H1 (cell line): ENCODE results near the gene TXNL4A. TPM values are rescaled to one million over a fixed set of nuclear protein-coding genes. Genes with fewer than 3 reads are reported as not detected.

ENCODE experiments used
- CTCF ChIA-PET: fragments of 300-600 bp; sonication (Branson Sonifier 250); formaldehyde crosslinking; loops from one replicate; lab custom pipeline; 2021; ENCODE audit not compliant: partially characterized antibody; lab: Charles Lee
- POLR2A ChIA-PET: fragments of 300-600 bp; sonication (Branson Sonifier 250); formaldehyde crosslinking; loops from one replicate; lab custom pipeline; 2021; ENCODE audit warnings: inconsistent platforms; ENCODE audit not compliant: partially characterized antibody; lab: Charles Lee
- DNase-seq, 2 experiments: peaks; one replicate each; pipeline versions ENCODE4 v3.0.0 to v3.0.0-alpha.2; 2010 to 2022; ENCODE audit warnings: low spot score in 2 of 2, low read depth in 1 of 2, mixed read lengths in 1 of 2
- FAIRE-seq: peaks from 2 replicates; lab custom pipeline; 2011; peaks lifted over from hg19 to GRCh38; lab: Jason Lieb, UNC
- H2AFZ ChIP-seq: 2 replicates; pipeline ENCODE4 v1.8.1; 2012; ENCODE audit warnings: low read length, inconsistent platforms
- H2AK5ac ChIP-seq: 2 replicates; pipeline ENCODE4 v1.6.1; 2013; ENCODE audit warnings: low read depth, low read length
- H2BK120ac ChIP-seq: replicated peaks from 2 replicates; pipeline ENCODE3; 2013; ENCODE audit warnings: low read depth, low read length, inconsistent platforms
- H2BK12ac ChIP-seq: 2 replicates; pipeline ENCODE4 v1.6.1; 2013; ENCODE audit warnings: low read depth, low read length
- H2BK15ac ChIP-seq: 2 replicates; pipeline ENCODE4 v1.6.1; 2013; ENCODE audit warnings: low read length
- H2BK20ac ChIP-seq: 2 replicates; pipeline ENCODE4 v1.6.1; 2013; ENCODE audit warnings: low read length
- H2BK5ac ChIP-seq: 2 replicates; pipeline ENCODE4 v1.6.1; 2013; ENCODE audit warnings: low read depth, low read length
- H3K14ac ChIP-seq: 2 replicates; pipeline ENCODE4 v1.6.1; 2013; ENCODE audit warnings: inconsistent platforms; ENCODE audit not compliant: insufficient read length
- H3K18ac ChIP-seq: 2 replicates; pipeline ENCODE4 v1.6.1; 2013; ENCODE audit warnings: low read length; ENCODE audit errors: extremely low read depth
- H3K23ac ChIP-seq: 2 replicates; pipeline ENCODE4 v1.6.1; 2013; ENCODE audit warnings: inconsistent platforms; ENCODE audit not compliant: insufficient read length
- H3K23me2 ChIP-seq: 2 replicates; pipeline ENCODE4 v1.6.1; 2013; ENCODE audit warnings: low read depth, low read length
- H3K27ac ChIP-seq: 2 replicates; pipeline ENCODE4 v1.6.1; 2011; ENCODE audit warnings: low read depth, low read length, inconsistent platforms
- H3K27me3 ChIP-seq, 4 experiments: replicated peaks in 1 of 4; 1 replicate in 1 of 4; 2 replicates in 3 of 4; pipeline versions ENCODE4 v1.6.1 to v1.8.1; 2011 to 2013; ENCODE audit warnings: low read length in 3 of 4, mild to moderate bottlenecking in 3 of 4, inconsistent platforms in 2 of 4, mixed read lengths in 2 of 4, moderate library complexity in 1 of 4; ENCODE audit not compliant: control insufficient read depth in 3 of 4, insufficient read depth in 3 of 4; ENCODE audit errors: extremely low read depth in 1 of 4
- H3K36me3 ChIP-seq, 4 experiments: 2 replicates each; pipeline versions ENCODE4 v1.6.1 to v1.8.1; 2011 to 2013; ENCODE audit warnings: mild to moderate bottlenecking in 4 of 4, low read length in 3 of 4, moderate library complexity in 2 of 4, control low read depth in 1 of 4, inconsistent platforms in 1 of 4; ENCODE audit not compliant: insufficient read depth in 4 of 4, control insufficient read depth in 2 of 4
- H3K4ac ChIP-seq: replicated peaks from 2 replicates; pipeline ENCODE3; 2013; ENCODE audit warnings: low read length, low read depth, mixed read lengths, inconsistent platforms; ENCODE audit not compliant: insufficient read length
- H3K4me1 ChIP-seq, 4 experiments: replicated peaks in 1 of 4; 1 replicate in 1 of 4; 2 replicates in 3 of 4; pipeline versions ENCODE4 v1.6.1 to v1.8.1; 2011 to 2013; ENCODE audit warnings: low read length in 3 of 4, inconsistent platforms in 2 of 4, mixed read lengths in 1 of 4; ENCODE audit not compliant: insufficient read depth in 4 of 4, control insufficient read depth in 3 of 4
- H3K4me2 ChIP-seq, 2 experiments: 2 replicates each; pipeline versions ENCODE4 v1.6.1 to v1.8.1; 2011 to 2013; ENCODE audit warnings: low read depth in 2 of 2, low read length in 2 of 2, control low read depth in 1 of 2, inconsistent platforms in 1 of 2, mild to moderate bottlenecking in 1 of 2; ENCODE audit not compliant: insufficient read depth in 1 of 2
- H3K4me3 ChIP-seq, 4 experiments: fragments of 200-600, 300-600 bp in 1 of 4; sonication (generic), shearing (Covaris generic), sonication (Bioruptor Twin) in 1 of 4; 2 replicates each; pipeline versions ENCODE4 v1.5.1 to v1.8.1; 2011 to 2016; ENCODE audit warnings: low read length in 4 of 4, low read depth in 3 of 4, control low read depth in 2 of 4, inconsistent platforms in 2 of 4, mild to moderate bottlenecking in 2 of 4, mixed read lengths in 1 of 4, moderate library complexity in 1 of 4; ENCODE audit not compliant: insufficient read depth in 2 of 4; ENCODE audit errors: extremely low read depth in 1 of 4
- H3K56ac ChIP-seq: replicated peaks from 2 replicates; pipeline ENCODE3; 2013; ENCODE audit warnings: low read depth, mild to moderate bottlenecking, mixed read lengths, low read length, inconsistent platforms; ENCODE audit not compliant: insufficient read length
- H3K79me1 ChIP-seq: 2 replicates; pipeline ENCODE4 v1.6.1; 2013; ENCODE audit warnings: low read depth, low read length, control low read depth
- H3K79me2 ChIP-seq, 2 experiments: 2 replicates each; pipeline versions ENCODE4 v1.6.1 to v1.8.1; 2012 to 2013; ENCODE audit warnings: low read length in 2 of 2, mild to moderate bottlenecking in 2 of 2, inconsistent platforms in 1 of 2; ENCODE audit not compliant: insufficient read depth in 2 of 2, control insufficient read depth in 1 of 2
- H3K9ac ChIP-seq, 4 experiments: replicated peaks in 1 of 4; 1 replicate in 1 of 4; 2 replicates in 3 of 4; pipeline versions ENCODE4 v1.6.1 to v1.8.1; 2011 to 2013; ENCODE audit warnings: low read depth in 3 of 4, low read length in 3 of 4, control low read depth in 2 of 4, mild to moderate bottlenecking in 2 of 4, moderate library complexity in 2 of 4, inconsistent platforms in 1 of 4; ENCODE audit errors: extremely low read depth in 1 of 4
- H3K9me3 ChIP-seq, 2 experiments: 2 replicates each; pipeline versions ENCODE4 v1.6.1 to v1.8.1; 2012 to 2013; ENCODE audit warnings: mild to moderate bottlenecking in 2 of 2, moderate library complexity in 2 of 2, control low read depth in 1 of 2, inconsistent platforms in 1 of 2, low read depth in 1 of 2, low read length in 1 of 2, mixed read lengths in 1 of 2; ENCODE audit not compliant: insufficient read depth in 2 of 2
- H4K20me1 ChIP-seq, 2 experiments: replicated peaks in 1 of 2; 2 replicates each; pipeline versions ENCODE3 to v1.8.1; 2011 to 2013; ENCODE audit warnings: inconsistent platforms in 2 of 2, low read length in 2 of 2, mild to moderate bottlenecking in 1 of 2; ENCODE audit not compliant: insufficient read depth in 2 of 2, control insufficient read depth in 1 of 2
- H4K5ac ChIP-seq: 2 replicates; pipeline ENCODE4 v1.6.1; 2013; ENCODE audit warnings: low read length, low read depth, mixed read lengths, inconsistent platforms; ENCODE audit not compliant: insufficient read length
- H4K8ac ChIP-seq: 2 replicates; pipeline ENCODE4 v1.8.0; 2013; ENCODE audit warnings: mild to moderate bottlenecking, moderate library complexity, low read length, inconsistent platforms; ENCODE audit not compliant: insufficient read depth; ENCODE audit errors: extremely low read depth
- H4K91ac ChIP-seq: replicated peaks from 2 replicates; pipeline ENCODE3; 2013; ENCODE audit warnings: low read length, mixed read lengths, inconsistent platforms; ENCODE audit not compliant: insufficient read length
- CBX8 ChIP-seq: fragments of 300-800, 300-1000 bp; sonication (generic); IDR thresholded peaks from 2 replicates; pipeline ENCODE4 v1.7.1; 2016; ENCODE audit warnings: low read depth, low read length, borderline replicate concordance
- CEBPB ChIP-seq: IDR thresholded peaks from 2 replicates; pipeline ENCODE4 v1.6.1; 2012; ENCODE audit warnings: low read depth, low read length
- CHD1 ChIP-seq: IDR thresholded peaks from 2 replicates; pipeline ENCODE4 v1.6.1; 2012; ENCODE audit warnings: low read depth, low read length, improper control_type of control experiment
- EZH2 ChIP-seq: fragments of 200-600 bp; sonication (generic); IDR thresholded peaks from 2 replicates; pipeline ENCODE4 v1.7.1; 2012; ENCODE audit warnings: low read depth, mild to moderate bottlenecking, moderate library complexity, low read length, inconsistent platforms; ENCODE audit not compliant: severe bottlenecking
- HDAC6 ChIP-seq: IDR thresholded peaks from one replicate; pipeline ENCODE4 v1.7.1; 2012; ENCODE audit warnings: low read depth, mild to moderate bottlenecking, inconsistent platforms, low read length, moderate library complexity
- JUND ChIP-seq: IDR thresholded peaks from 2 replicates; pipeline ENCODE4 v1.6.1; 2011; ENCODE audit warnings: mild to moderate bottlenecking, improper control_type of control experiment, low read length
- POLR2AphosphoS5 ChIP-seq: IDR thresholded peaks from 2 replicates; pipeline ENCODE4 v1.6.1; 2011; ENCODE audit warnings: low read depth, low read length
- RAD21 ChIP-seq, 2 experiments: IDR thresholded peaks in 1 of 2; conservative IDR thresholded peaks in 1 of 2; 2 replicates each; pipeline ENCODE4 v1.6.1; 2011; ENCODE audit warnings: low read depth in 2 of 2, low read length in 2 of 2, improper control_type of control experiment in 1 of 2, inconsistent platforms in 1 of 2, mild to moderate bottlenecking in 1 of 2, moderate library complexity in 1 of 2
- RBBP5 ChIP-seq: IDR thresholded peaks from 2 replicates; pipeline ENCODE4 v1.7.1; 2012; ENCODE audit warnings: low read depth, mild to moderate bottlenecking, inconsistent platforms, low read length, moderate library complexity, borderline replicate concordance
- RNF2 ChIP-seq: fragments of 200-900, 300-1000 bp; sonication (generic); IDR thresholded peaks from 2 replicates; pipeline ENCODE4 v1.7.1; 2016; ENCODE audit warnings: borderline replicate concordance, low read depth, mild to moderate bottlenecking, antibody characterized with exemption, low read length; ENCODE audit not compliant: poor library complexity, severe bottlenecking; ENCODE audit errors: missing control alignments
- TAF7 ChIP-seq: optimal IDR thresholded peaks from 2 replicates; pipeline ENCODE3; 2011; ENCODE audit warnings: low read depth, mild to moderate bottlenecking, inconsistent platforms, low read length, moderate library complexity, borderline replicate concordance
- ZNF274 ChIP-seq: IDR thresholded peaks from 2 replicates; pipeline ENCODE4 v1.7.0; 2012; ENCODE audit warnings: low read length, borderline replicate concordance; ENCODE audit errors: extremely low read depth
- WGBS, 2 experiments: shearing (Covaris generic) in 1 of 2; methylation state at CpG; one replicate each; pipeline versions ENCODE4 v1.1.6 to v1.1.7; 2013 to 2015; ENCODE audit warnings: low lambda C conversion rate in 2 of 2, mixed read lengths in 2 of 2, inconsistent platforms in 1 of 2, low coverage in 1 of 2, missing lambda C conversion rate in 1 of 2; ENCODE audit not compliant: insufficient replicate concordance in 2 of 2, insufficient coverage in 1 of 2, insufficient read length in 1 of 2; ENCODE audit errors: extremely low coverage in 1 of 2, missing lambda C conversion rate in 1 of 2; 5-methylcytosine and 5-hydroxymethylcytosine counted together
- polyA plus RNA-seq, 7 experiments: library from polyadenylated mRNA; depleted of rRNA in 3 of 7; stranded (reverse) in 5 of 7; unstranded in 2 of 7; fragments of >200 nt in 5 of 7; fragments of 200-250 nt in 2 of 7; gene quantifications; 1 replicate in 5 of 7; 2 replicates in 1 of 7; 4 replicates in 1 of 7; pipeline versions ENCODE4 v1.2.1 to v1.2.3, GENCODE V29; 2011 to 2013; ENCODE audit warnings: missing spikeins in 2 of 7, mixed read lengths in 2 of 7
- total RNA-seq: library from RNA; stranded (reverse); fragmentation: NEBNext Ultra II Directional; extraction: Animal tissue kit (Norgen Biotek cat#: 25700); gene quantifications from 2 replicates; pipeline ENCODE4 v1.2.1, GENCODE V29; 2021

The TXNL4A gene
- total and polyA plus RNA-seq, 2 of the 8 experiments (the other 6 are each of a cell fraction or from before 2014, with no cell fraction given): 169 to 181 TPM

GRCh38 chr18:79944126-79944731, 44.1 kb downstream of the TXNL4A start:
- FAIRE-seq: no peak
- Histone ChIP-seq H2BK120ac (no peak overlapping the region), H2BK20ac (no peak overlapping the region), H3K18ac (no peak overlapping the region), H2BK12ac (no peak overlapping the region), H3K56ac (no peak overlapping the region), H3K4me1 (peaks cover 0 to 13% (median 8%) of the 10 kb centered on the region in 4 experiments; a peak in 4 of 7 replicates), H3K23ac (no peak overlapping the region), H3K4ac (no peak overlapping the region), H4K5ac (peak overlapping the region; percentile 30), H3K9ac (no peak overlapping the region), H3K27ac (no peak overlapping the region), H2AFZ (no peak overlapping the region), H3K4me2 (no peak overlapping the region), H3K79me1 (peaks cover 3% of the 10 kb centered on the region; the same call in 1 of the 2 replicates), H2AK5ac (no peak overlapping the region), H3K79me2 (peaks cover 0 to 3% of the 10 kb centered on the region in 2 experiments; a peak in 1 of 4 replicates), H3K27me3 (no peaks in the 10 kb centered on the region; a peak in 1 of 7 replicates), H2BK15ac (no peak overlapping the region), H4K91ac (no peak overlapping the region), H2BK5ac (no peak overlapping the region), H3K23me2 (no peaks in the 10 kb centered on the region), H4K8ac (0 out of 2 replicates have a peak overlapping the region, but pooled peaks have one; percentile 25), H3K36me3 (no peaks in the 10 kb centered on the region; a peak in 1 of 8 replicates), H3K9me3 (no peaks in the 10 kb centered on the region), H3K4me3 (no peak overlapping the region), H4K20me1 (peaks cover 5 to 19% of the 10 kb centered on the region in 2 experiments), H3K14ac (no peak overlapping the region)
- POLR2A ChIA-PET: interaction anchor here (1.0 to 1.1 kb wide), 2 partner anchors 41 to 43 kb away, joined by 3 read pairs; no protein-coding TSS in a partner anchor
- CTCF ChIA-PET: interaction anchor here (0.7 to 4.4 kb wide), 5 partner anchors 10 to 168 kb away, joined by 3 to 19 read pairs (median 4); no protein-coding TSS in a partner anchor
- DNase-seq: no peak
- 76% methylated on average over 11 of the region's 11 CpGs; no CpG with 5 or more reads in 1 of the 2 experiments for WGBS, 2 experiments
- TF ChIP-seq CEBPB (no peak), TAF7 (no peak), HDAC6 (no peak), RBBP5 (no peak), CBX8 (no peak), ZNF274 (no peak), JUND (no peak), RAD21 (IDR thresholded peaks at IDR 0.05 in 1 of 2, conservative IDR thresholded peaks at IDR 0.05 in 1 of 2; ENCODE audit: low read depth in 2 of 2, low read length in 2 of 2) (no peak), RNF2 (no peak), EZH2 (no peak), POLR2AphosphoS5 (no peak), CHD1 (no peak)
